Measurements from ENCODE around the gene CCL20. TPM values are rescaled to one million over a fixed set of nuclear protein-coding genes. Genes with fewer than 3 reads are reported as not detected.
A peak's percentile ranks its signal among the peaks of the same experiment; 100 is the strongest.

Gene CCL20
- total and polyA plus RNA-seq, 2 donors (not counting 3 experiments of a cell fraction or from before 2014, with no cell fraction given) = 0.32 TPM; not detected in 1

DNA sequence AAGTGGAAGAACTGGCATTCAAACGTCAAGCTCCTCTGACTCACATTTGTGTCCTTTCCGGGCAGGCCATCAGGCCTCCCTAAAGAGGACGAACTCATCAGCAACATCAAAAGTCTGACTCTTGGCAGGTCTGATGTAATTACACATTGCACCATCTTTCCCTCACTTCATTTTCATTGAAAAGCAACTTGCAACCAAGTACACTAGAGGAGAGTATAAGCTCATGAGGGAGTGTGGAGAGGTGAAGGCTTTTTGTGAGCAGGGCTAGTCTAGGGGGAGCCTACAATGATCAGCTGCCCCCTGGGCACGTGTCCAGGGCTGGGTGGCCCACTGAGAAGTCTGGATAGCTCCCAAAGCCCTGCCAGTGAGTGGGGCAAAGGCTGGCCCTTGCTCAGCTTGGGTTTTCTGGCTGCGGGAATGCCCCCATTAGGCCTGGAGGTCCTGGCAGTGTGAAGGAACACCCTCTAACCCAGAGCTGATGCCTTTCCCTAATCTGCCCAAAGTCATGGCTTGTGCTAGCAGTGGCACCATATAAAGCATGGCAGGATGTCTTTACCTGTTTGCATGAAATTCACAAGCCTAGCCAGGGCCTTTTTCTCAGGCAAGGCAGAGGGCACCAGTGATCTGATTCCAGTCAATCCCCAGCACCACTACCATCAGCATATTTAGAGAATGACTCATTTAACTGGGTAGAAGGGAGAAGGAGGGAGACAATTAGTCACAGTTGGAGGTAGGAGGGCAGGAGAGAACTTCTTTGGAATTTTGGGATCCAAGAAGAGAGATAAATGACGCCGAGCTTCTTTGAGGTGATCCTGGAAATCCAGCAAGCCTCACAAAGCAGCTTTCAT, 49.3 kb downstream of the CCL20 start:
- H3K4me1 ChIP-seq (ENCODE audit: control insufficient read depth, extremely low read depth, insufficient read depth, low read length) = peaks cover 23% of the 10 kb centered on the region
- peak overlapping the region; percentile 76 for H3K4me2 ChIP-seq (ENCODE audit: insufficient read depth, low read length)
- H2AFZ ChIP-seq (ENCODE audit: low read depth, low read length) = peak overlapping the region; percentile 17
- intact Hi-C loops (cut with micrococcal nuclease) (loop anchor here (1.0 to 5.0 kb wide), 9 partner anchors 7 to 536 kb away; partner anchors contain the start of genes AGFG1 and MFF), dilution Hi-C loops (cut with MboI; ENCODE audit: extremely low pct_ligation_motif_present, low sequenced_read_pairs) (no loop called here)
- H3K4me3 ChIP-seq (replicated peaks in 1 of 3; ENCODE audit: insufficient read depth in 1 of 3, low read depth in 1 of 3, low read length in 3 of 3) = no peak overlapping the region
- no peaks in the 10 kb centered on the region for H3K9me3 ChIP-seq (replicated peaks; ENCODE audit: control insufficient read depth, insufficient read depth, low read length)
- DNase-seq (ENCODE audit: low read depth, low spot score) (peak; percentile 67), FAIRE-seq (peak; percentile 90)
- H3K36me3 ChIP-seq (ENCODE audit: control insufficient read depth in 2 of 2, extremely low read depth in 1 of 2, insufficient read depth in 2 of 2, low read length in 2 of 2) = no peaks in the 10 kb centered on the region
- TSS peak; percentile 92 for BruUV-seq (replicated peaks)
- no peaks in the 10 kb centered on the region for H3K27me3 ChIP-seq (ENCODE audit: control insufficient read depth in 2 of 2, insufficient read depth in 2 of 2, low read length in 2 of 2)
- no peak for TF ChIP-seq CTCF (IDR thresholded peaks at IDR 0.05; ENCODE audit: extremely low read depth in 1 of 2, insufficient read depth in 1 of 2, low read depth in 1 of 2, low read length in 2 of 2)
- no peak for TF ChIP-seq MYC (IDR thresholded peaks at IDR 0.05; ENCODE audit: low read depth, low read length)
- TF ChIP-seq POLR2AphosphoS5 (IDR thresholded peaks at IDR 0.05; ENCODE audit: insufficient read depth, low read depth, low read length) = no peak
- TF ChIP-seq JUN (IDR thresholded peaks at IDR 0.05; ENCODE audit: borderline replicate concordance, insufficient read depth, insufficient read length, low read depth) = peak; percentile 76
- TF ChIP-seq GATA2 (IDR thresholded peaks at IDR 0.05; ENCODE audit: insufficient read depth, insufficient read length, low read depth, low read length) = no peak
- TF ChIP-seq EZH2 (IDR thresholded peaks at IDR 0.05; ENCODE audit: borderline replicate concordance, low read depth, low read length, severe bottlenecking) = no peak
- peak; percentile 90 for TF ChIP-seq FOS (IDR thresholded peaks at IDR 0.05; ENCODE audit: borderline replicate concordance, insufficient read depth, low read length)
- TF ChIP-seq, protein P1, sequence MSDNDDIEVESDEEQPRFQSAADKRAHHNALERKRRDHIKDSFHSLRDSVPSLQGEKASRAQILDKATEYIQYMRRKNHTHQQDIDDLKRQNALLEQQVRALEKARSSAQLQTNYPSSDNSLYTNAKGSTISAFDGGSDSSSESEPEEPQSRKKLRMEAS (IDR thresholded peaks at IDR 0.05; ENCODE audit: insufficient read depth, insufficient read length) = no peak
- TF ChIP-seq POLR2A (IDR thresholded peaks at IDR 0.05; ENCODE audit: low read depth, low read length) = no peak
- H3K79me2 ChIP-seq (ENCODE audit: control insufficient read depth, insufficient read depth, low read length) = no peaks in the 10 kb centered on the region
- CTCF ChIA-PET = interaction anchor here (0.6 to 5.1 kb wide), 45 partner anchors 9 to 1410 kb away, joined by 3 to 69 read pairs (median 5); partner anchors contain the start of genes CCL20, DAW1 and SCYGR8
- H3K9ac ChIP-seq (replicated peaks; ENCODE audit: extremely low read depth, insufficient read depth, low read length) = peak overlapping the region; percentile 20
- H3K27ac ChIP-seq (ENCODE audit: insufficient read depth, low read depth, low read length) = peak overlapping the region; percentile 75
- no peaks in the 10 kb centered on the region for H3K9me1 ChIP-seq (replicated peaks; ENCODE audit: control insufficient read depth, extremely low read depth, insufficient read depth, low read length)
- POLR2A ChIA-PET = interaction anchor here (0.6 kb wide), 1 partner anchor 9 kb away, joined by 7 read pairs; no protein-coding TSS in a partner anchor
- H4K20me1 ChIP-seq (replicated peaks; ENCODE audit: control insufficient read depth, extremely low read depth, insufficient read depth, low read length) = no peaks in the 10 kb centered on the region
